HS-5 (cell line): ENCODE results near the gene PLEKHS1.
"Not testable (repeated sequence)": the region's sequence is repeated elsewhere in the genome, so short reads cannot be mapped to it uniquely, and the experiment has no call there.

Experiments used
- DNase-seq: peaks from one replicate; pipeline ENCODE4 v3.0.0-alpha.2; 2012; ENCODE audit warnings: low read depth

Gene PLEKHS1

GRCh38 chr10:113740850-113741249, 10.6 kb upstream of the PLEKHS1 start:
- no peak for DNase-seq

GRCh38 chr10:113742466-113742865, 9.0 kb upstream of the PLEKHS1 start:
- DNase-seq: no peak

DNA sequence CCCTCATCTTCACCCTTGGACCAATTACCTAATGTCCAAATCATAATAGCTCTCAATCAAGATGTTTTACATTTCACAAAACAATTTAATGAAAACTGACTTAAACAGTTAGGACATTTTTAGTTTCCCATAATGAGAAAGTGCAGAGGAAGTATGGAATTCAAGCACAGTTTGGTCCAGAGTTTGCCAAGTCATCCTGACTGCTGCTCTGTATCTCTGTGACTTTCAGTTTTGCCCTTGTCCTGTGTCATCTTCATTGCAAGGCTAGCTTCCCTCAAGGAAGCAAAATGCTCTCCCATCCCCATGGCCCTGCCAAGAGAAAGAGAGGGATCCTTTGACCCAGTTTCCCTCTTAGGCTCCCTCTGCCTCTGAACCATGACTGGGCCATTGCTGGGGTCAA, 7.9 kb upstream of the PLEKHS1 start:
- no peak for DNase-seq

DNA sequence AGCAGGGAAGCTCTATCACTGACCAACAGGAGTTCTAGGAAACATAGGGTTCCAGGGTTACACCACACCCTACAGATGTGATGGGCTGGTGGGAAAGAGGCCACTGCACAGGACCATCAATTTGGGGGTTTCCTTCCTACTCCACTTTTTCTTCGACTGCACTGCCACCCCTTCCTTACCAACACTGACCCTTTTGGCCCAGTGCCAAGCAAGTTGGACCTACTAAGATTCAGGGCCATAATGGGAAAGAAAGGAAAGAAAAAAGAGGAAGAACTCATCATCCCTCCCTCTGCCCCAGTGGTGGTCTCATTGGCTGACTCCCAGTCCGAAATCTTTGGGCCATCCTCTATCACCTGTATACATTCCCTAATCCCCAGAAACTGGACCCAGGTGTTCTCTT, 6.1 kb upstream of the PLEKHS1 start:
- no peak for DNase-seq

- peak; percentile 58 for DNase-seq
Measured at GRCh38 chr10:113746217-113746957, 5.1 kb upstream of the PLEKHS1 start.

DNA sequence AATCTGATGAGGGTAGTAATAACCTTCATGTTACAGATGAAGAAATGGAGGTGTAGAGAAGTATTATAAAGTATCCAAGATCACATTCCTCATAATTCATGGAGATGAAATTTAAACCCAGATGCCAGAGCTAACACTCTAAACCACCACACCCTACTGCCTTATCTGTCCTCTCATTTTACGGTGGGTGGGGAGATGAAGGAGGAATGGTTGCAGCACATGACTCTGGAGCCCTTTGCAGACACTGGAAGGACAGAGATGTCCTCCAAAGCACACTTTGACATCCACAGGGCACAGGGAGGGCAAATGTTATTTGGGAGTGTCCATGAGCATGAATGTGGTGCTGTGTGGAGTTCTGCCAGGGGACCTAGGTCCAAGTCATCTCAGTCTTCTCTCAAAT, 1.1 kb downstream of the PLEKHS1 start:
- DNase-seq: no peak

- no peak for DNase-seq
Measured at GRCh38 chr10:113753020-113753692, 1.7 kb downstream of the PLEKHS1 start.

DNA sequence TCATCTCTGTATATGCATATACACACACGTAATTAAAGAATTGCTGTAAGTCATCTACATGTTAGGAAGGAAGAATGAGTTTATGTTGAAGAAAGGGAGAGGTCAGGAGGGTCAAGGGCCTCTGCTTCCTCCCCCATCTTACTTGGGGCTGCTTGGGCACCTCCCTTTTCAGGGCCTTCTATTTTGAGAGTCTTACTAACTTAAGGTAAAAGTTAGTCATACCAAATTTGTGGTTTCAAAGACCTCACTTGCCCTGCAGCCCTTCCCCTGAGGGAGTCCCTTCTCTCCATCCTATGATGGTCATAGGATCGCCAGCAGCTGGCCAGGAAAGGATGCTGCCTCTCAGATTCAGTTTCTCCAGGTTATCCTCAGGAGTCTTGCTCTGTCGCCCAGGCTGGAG, 2.6 kb downstream of the PLEKHS1 start:
- no peak for DNase-seq

GRCh38 chr10:113754768-113755167, 3.3 kb downstream of the PLEKHS1 start:
- DNase-seq: no peak

GRCh38 chr10:113756940-113757543, 5.6 kb downstream of the PLEKHS1 start:
- no peak for DNase-seq

DNA sequence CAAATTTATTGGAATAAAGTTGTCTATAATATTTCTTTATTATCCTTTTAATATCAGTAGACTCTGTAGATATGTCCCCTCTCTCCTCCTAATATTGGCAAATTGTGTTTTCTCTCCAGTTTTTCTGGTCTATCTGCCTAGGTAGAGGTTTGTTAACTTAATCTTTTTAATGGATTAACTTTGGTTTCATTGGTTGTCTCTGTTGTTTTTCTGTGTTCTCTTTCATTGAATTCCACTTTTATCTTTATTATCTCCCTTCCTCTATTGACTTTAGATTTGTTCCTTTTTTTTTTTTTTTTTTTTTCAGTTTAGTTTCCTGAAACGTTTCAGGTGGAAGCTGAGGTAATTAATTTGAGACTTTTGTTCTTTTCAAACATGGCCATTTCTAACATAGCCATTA, 10.6 kb downstream of the PLEKHS1 start:
- no peak for DNase-seq

DNA sequence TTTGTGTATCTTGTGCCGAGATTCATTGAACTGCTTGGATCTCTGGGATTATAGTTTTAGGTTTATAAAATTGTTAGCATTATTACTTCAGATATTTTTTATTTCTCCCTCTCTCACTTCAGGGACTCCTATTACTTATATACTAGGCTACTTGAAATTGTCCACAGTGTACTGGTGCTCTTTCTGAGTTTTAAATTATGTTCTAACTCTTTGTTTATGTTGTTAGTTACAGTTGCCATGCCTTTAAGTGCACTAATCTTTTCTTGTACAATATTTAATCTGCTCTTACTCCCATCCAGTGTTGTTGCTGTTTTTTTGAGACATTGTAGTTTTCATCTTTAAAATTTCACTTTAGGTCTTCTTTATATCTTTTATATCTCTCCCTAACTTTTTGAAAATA, 13.1 kb downstream of the PLEKHS1 start:
- DNase-seq: no peak

DNA sequence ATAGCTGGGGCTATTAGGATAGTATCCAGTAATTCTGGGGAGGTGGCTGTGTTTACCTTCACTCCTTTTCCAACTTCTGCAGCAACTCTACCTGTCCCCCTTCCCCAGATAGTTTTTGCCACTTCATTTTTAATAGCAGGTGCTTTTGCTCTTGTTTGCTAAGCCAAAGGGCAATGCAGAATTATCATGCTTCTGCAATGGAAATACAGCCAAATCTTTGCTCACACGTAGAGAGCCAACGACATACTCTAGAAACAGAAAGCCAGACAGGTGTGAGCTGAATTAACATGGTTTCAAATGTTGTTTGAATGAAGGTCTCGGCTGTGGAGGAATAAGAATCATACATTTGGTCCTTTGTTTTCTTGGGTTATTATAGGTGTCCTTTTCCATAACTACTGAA, 14.4 kb downstream of the PLEKHS1 start:
- no peak for DNase-seq

GRCh38 chr10:113767222-113767621, 15.7 kb downstream of the PLEKHS1 start:
- DNase-seq: no peak

DNA sequence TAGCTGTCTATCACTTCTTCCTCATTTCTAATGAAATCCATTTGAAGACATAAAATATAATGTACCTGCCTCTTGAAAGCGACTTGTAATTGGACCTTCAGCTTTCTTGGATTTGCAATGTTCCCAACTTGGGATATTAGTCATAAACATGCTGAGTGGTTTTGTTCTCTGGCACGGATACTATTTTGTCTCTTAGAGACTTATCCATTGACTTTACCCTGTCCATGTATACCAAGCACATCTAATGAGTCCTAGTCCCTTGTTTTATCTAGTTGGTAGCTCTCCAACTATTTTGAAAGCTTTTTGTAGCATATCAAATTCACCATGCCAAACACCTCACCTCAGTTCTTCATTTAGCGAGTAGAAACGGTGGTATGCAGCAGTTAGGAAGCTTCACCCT, 18.9 kb downstream of the PLEKHS1 start:
- no peak for DNase-seq

- not testable (repeated sequence) for DNase-seq
Measured at GRCh38 chr10:113771131-113771530, 19.6 kb downstream of the PLEKHS1 start.

DNA sequence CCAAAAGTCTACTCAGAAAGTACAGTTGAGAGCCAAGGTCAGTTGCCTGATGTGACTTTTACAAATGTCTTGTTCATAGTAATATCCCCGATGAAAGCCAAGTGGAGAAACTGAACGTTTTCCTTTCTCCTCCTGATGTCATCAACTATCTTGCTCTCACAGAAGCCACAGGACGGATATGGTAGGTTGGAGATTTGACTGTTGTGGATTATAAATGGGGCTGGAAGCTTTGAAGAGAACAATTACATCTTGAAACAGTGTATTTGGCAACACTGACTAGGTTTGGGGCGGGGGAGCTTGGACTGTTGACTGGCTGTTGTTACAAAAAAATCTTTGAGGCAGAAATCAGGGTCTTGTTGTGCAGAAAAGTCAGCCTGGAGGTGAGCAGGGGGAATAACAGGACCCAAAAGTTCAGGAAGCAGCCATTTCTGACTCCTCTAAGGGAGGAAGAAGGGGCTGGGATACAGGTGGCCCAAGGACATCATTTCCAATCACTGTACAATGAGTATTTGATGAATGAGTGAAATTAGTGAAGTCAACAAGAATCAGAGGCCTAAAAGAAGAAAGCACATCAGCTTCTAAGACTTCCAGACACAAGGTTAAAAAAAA, 24.3 kb downstream of the PLEKHS1 start:
- DNase-seq: no peak

GRCh38 chr10:113776553-113776952, 25.1 kb downstream of the PLEKHS1 start:
- no peak for DNase-seq

DNA sequence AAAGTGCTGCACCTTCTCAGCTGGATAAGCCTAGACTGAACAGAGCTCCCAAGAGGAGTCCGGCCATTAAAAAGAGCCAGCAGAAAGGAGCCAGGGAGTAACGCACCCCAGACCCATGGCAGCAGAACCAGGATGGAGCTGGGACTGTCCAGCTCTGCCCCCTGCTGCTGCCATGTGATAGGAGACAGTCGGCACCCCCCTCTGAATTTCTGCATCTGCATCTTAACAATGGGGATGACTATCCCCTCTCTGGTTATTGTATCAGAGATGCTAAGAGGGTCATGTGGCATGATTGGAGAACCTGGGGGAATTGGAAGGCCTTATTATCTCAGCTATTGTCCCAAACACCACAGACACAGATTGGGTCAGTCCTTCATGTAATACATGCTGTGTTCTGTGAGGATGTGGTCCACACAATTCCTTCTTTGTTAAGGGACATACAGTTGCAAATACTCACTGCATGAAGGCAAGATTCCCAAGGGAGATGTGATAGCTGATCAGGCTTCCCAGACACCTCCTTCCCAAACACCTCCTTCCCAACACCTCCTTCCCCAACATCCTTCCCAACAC, 29.3 kb downstream of the PLEKHS1 start:
- DNase-seq: no peak

DNA sequence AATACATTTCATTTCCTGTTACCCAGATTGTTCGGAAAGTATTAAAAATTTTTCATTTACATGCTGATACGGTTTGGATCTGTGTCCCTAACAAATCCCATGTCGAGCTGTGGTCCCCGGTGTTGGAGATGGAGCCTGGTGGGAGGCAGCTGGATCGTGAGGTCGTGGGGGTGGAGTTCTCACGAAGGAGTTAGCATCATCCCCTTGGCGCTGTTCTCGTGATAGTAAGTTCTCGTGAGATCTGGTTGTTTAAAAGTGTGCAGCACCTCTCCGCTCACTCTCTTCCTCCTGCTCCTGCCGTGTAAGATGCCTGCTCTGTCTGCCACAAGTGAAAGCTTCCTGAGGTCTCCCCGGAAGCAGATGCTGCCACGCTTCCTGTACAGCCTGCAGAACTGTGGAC, 30.9 kb downstream of the PLEKHS1 start:
- DNase-seq: no peak

DNA sequence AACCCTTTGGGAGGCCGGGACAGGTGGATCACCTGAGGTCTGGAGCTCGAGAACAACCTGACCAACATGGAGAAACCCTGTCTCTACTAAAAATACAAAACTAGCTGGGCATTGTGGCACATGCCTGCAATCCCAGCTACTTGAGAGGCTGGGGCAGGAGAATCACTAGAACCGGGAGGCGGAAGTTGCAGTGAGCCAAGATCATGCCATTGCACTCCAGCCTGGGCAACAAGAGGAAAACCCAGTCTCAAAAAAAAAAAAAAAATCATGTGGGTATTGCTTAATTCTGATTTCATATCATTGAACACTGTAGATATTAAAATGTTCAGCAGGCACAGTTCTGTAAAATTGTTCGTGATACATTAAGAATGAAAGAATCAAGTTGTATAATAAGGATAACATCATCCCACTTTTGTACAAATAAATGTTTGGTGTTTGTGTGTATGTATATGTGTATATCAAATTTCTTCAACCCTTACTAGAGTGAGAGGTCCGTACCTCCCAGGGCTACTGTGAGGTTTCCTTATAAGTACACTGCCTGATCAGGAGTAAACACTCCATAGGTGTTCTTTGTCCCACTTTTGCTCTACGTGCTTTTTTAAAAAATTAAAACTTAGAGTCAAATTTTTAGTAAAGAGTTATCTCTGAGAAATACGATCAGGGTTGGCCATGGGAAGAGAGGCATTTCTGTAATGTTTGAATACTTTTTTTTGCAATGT, 31.7 kb downstream of the PLEKHS1 start:
- no peak for DNase-seq

- DNase-seq: peak; percentile 92
Measured at GRCh38 chr10:113788604-113789083, 37.2 kb downstream of the PLEKHS1 start.
